ENCODE results near the gene C6orf89. TPM values are rescaled to one million over a fixed set of nuclear protein-coding genes. Genes with fewer than 3 reads are reported as not detected.

Gene C6orf89
- total and polyA plus RNA-seq, 2 of the 8 experiments (the other 6 are each of a cell fraction or from before 2014, with no cell fraction given) = 4.6 to 12.3 TPM

DNA sequence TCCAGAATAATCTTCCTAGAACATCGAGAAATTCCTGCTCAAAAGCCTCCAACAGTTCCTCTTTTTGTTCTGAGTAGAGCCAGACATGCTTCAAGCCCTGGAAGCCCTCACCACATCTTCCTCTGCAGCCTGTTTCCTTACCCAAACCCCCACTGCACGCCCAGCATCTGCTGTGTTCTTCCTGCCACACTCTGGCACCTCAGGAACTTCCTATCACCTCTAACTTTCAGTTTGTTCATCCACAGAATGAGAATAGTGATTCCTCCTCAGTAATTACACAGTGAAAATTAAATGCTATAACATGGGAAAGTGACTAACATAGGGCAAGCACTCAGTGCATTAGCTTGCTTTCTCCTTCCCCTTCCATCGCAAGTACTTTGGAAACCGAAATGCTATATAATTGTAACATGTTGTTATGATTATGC, 26.3 kb downstream of the C6orf89 start (continued):
- TF ChIP-seq FOSL1 (IDR thresholded peaks at IDR 0.05; ENCODE audit: insufficient read depth, low read depth, low read length) (no peak), SP2 (IDR thresholded peaks at IDR 0.05; ENCODE audit: low read length) (no peak), SUZ12 (IDR thresholded peaks at IDR 0.05; ENCODE audit: low read length) (no peak), NANOG (IDR thresholded peaks at IDR 0.05; ENCODE audit: insufficient read depth, low read depth, low read length, poor library complexity, severe bottlenecking) (no peak), POU5F1 (IDR thresholded peaks at IDR 0.05; ENCODE audit: low read depth, low read length) (no peak), ASH2L (IDR thresholded peaks at IDR 0.05; ENCODE audit: low read length) (no peak), PHF8 (conservative IDR thresholded peaks at IDR 0.05; ENCODE audit: low read depth, low read length) (no peak), BRCA1 (IDR thresholded peaks at IDR 0.05; ENCODE audit: low read depth, low read length) (no peak)
